GM19238 (cell line): ENCODE measurements around the gene ARID3B.

ENCODE experiments used
- DNase-seq: peaks from one replicate; pipeline ENCODE4 v3.0.0; 2011; ENCODE audit warnings: low spot score; ENCODE audit not compliant: insufficient read length

Gene ARID3B

GRCh38 chr15:74642348-74642733 lies 101.3 kb downstream of the ARID3B start:
- no peak for DNase-seq

- no peak for DNase-seq
Measured at GRCh38 chr15:74642734-74643664, 102.0 kb downstream of the ARID3B start.

DNA sequence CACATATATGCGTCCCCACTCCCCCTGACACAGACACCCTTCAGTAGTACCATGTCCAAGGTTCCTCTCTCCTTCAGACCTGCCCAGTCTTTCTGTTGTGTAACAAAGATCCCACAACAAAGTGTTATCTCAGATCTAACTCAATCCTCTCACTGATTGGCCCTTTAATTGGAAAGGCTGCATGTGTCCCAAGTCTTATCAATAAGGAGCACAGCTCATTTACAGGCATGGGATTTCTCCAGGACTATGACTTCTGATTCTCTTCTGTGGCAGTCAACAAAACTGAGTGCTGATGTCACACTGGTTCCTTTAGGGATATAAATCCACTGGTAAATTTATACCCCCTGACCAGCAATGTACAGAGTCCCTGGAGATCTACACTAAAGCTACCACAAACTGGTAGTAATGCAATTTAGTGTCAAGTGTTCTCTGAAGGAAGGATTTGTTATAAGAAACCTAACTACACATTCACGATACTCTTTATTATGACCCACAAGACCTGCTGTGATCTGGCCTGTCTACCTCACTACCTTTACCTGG lies 102.7 kb downstream of the ARID3B start:
- no peak for DNase-seq

- no peak for DNase-seq
Measured at GRCh38 chr15:74646480-74646879, 105.5 kb downstream of the ARID3B start.
